IgD-negative memory B cell (primary cell): ENCODE measurements around the gene ARHGAP23. TPM values are rescaled to one million over a fixed set of nuclear protein-coding genes. Genes with fewer than 3 reads are reported as not detected.

ENCODE experiments used
- H3K27ac Mint-ChIP-seq, 3 donors: one replicate each; pipeline ENCODE4 v1.8.0; 2020 to 2022; ENCODE audit warnings: mild to moderate bottlenecking in 3 of 3, mixed read lengths in 3 of 3, moderate library complexity in 1 of 3
- H3K27me3 Mint-ChIP-seq: one replicate; pipeline ENCODE4 v1.8.0; 2021; ENCODE audit warnings: mixed read lengths
- H3K36me3 Mint-ChIP-seq: one replicate; pipeline ENCODE4 v1.8.0; 2020; ENCODE audit warnings: mild to moderate bottlenecking, mixed read lengths
- H3K4me1 Mint-ChIP-seq, 3 donors: one replicate each; pipeline ENCODE4 v1.8.0; 2020 to 2022; ENCODE audit warnings: mixed read lengths in 3 of 3, mild to moderate bottlenecking in 1 of 3
- H3K4me3 Mint-ChIP-seq, 4 donors: one replicate each; pipeline ENCODE4 v1.8.0; 2020 to 2022; ENCODE audit warnings: mild to moderate bottlenecking in 4 of 4, mixed read lengths in 4 of 4, moderate library complexity in 3 of 4
- H3K9me3 Mint-ChIP-seq, 3 donors: one replicate each; pipeline ENCODE4 v1.8.0; 2020 to 2021; ENCODE audit warnings: mixed read lengths in 3 of 3, mild to moderate bottlenecking in 1 of 3
- polyA plus RNA-seq: library from polyadenylated mRNA; unstranded; fragments of 300-500 nt; fragmentation: Illumina TruSeq; gene quantifications from one replicate; pipeline ENCODE4 v1.2.3, GENCODE V29; 2021

ARHGAP23 gene
- polyA plus RNA-seq, 1 donor from 2014 or later, result not detected

- H3K36me3 Mint-ChIP-seq, result peaks cover 1% of the 10 kb centered on the region
- H3K4me3 Mint-ChIP-seq, result peak overlapping the region in 1 of 4 donors; percentile 75
- no peak overlapping the region for H3K27ac Mint-ChIP-seq
- no peaks in the 10 kb centered on the region for H3K9me3 Mint-ChIP-seq
- H3K27me3 Mint-ChIP-seq, result peaks cover 33% of the 10 kb centered on the region
- peaks cover 0 to 4% (median 0%) of the 10 kb centered on the region in 3 donors for H3K4me1 Mint-ChIP-seq
These were observed 19.3 kb downstream of the ARHGAP23 start for GRCh38 chr17:38447502-38448085.

GRCh38 chr17:38448208-38448771 lies 20.0 kb downstream of the ARHGAP23 start:
- H3K27me3 Mint-ChIP-seq, result peaks cover 35% of the 10 kb centered on the region
- peaks cover 0 to 8% (median 3%) of the 10 kb centered on the region in 3 donors for H3K4me1 Mint-ChIP-seq

GRCh38 chr17:38449364-38449763 lies 21.1 kb downstream of the ARHGAP23 start:
- Mint-ChIP-seq H3K4me3 (no peak overlapping the region), H3K36me3 (peaks cover 1% of the 10 kb centered on the region), H3K4me1 (peaks cover 0 to 6% (median 3%) of the 10 kb centered on the region in 3 donors), H3K27ac (no peak overlapping the region), H3K9me3 (no peaks in the 10 kb centered on the region), H3K27me3 (peaks cover 34% of the 10 kb centered on the region)

More at GRCh38 chr17:38448208-38448771, 20.0 kb downstream of the ARHGAP23 start:
- peak overlapping the region in 1 of 4 donors; percentile 75 for H3K4me3 Mint-ChIP-seq
- H3K9me3 Mint-ChIP-seq, result no peaks in the 10 kb centered on the region
- H3K27ac Mint-ChIP-seq, result no peak overlapping the region
- peaks cover 1% of the 10 kb centered on the region for H3K36me3 Mint-ChIP-seq

GRCh38 chr17:38450557-38451029 lies 22.3 kb downstream of the ARHGAP23 start:
- Mint-ChIP-seq H3K9me3 (no peaks in the 10 kb centered on the region), H3K36me3 (peaks cover 1% of the 10 kb centered on the region), H3K27ac (no peak overlapping the region), H3K4me1 (peaks cover 0 to 6% (median 3%) of the 10 kb centered on the region in 3 donors), H3K4me3 (no peak overlapping the region), H3K27me3 (peaks cover 41% of the 10 kb centered on the region)

GRCh38 chr17:38451030-38451839 lies 23.0 kb downstream of the ARHGAP23 start:
- Mint-ChIP-seq H3K36me3 (no peaks in the 10 kb centered on the region), H3K9me3 (no peaks in the 10 kb centered on the region), H3K27ac (no peak overlapping the region), H3K27me3 (peaks cover 44% of the 10 kb centered on the region), H3K4me1 (peaks cover 0 to 6% (median 3%) of the 10 kb centered on the region in 3 donors), H3K4me3 (no peak overlapping the region)

- no peak overlapping the region for H3K4me3 Mint-ChIP-seq
- no peaks in the 10 kb centered on the region for H3K36me3 Mint-ChIP-seq
- no peaks in the 10 kb centered on the region for H3K9me3 Mint-ChIP-seq
- peaks cover 46% of the 10 kb centered on the region for H3K27me3 Mint-ChIP-seq
- peaks cover 0 to 6% (median 3%) of the 10 kb centered on the region in 3 donors for H3K4me1 Mint-ChIP-seq
- H3K27ac Mint-ChIP-seq, result peak overlapping the region in 1 of 3 donors; percentile 20
These were observed 23.7 kb downstream of the ARHGAP23 start for GRCh38 chr17:38451840-38452529.

- peaks cover 0 to 2% (median 0%) of the 10 kb centered on the region in 3 donors for H3K9me3 Mint-ChIP-seq
- peak overlapping the region in 1 of 3 donors; percentile 20 for H3K27ac Mint-ChIP-seq
- H3K36me3 Mint-ChIP-seq, result no peaks in the 10 kb centered on the region
- H3K4me1 Mint-ChIP-seq, result peaks cover 0 to 6% (median 3%) of the 10 kb centered on the region in 3 donors
- peak overlapping the region in 1 of 4 donors; percentile 21 for H3K4me3 Mint-ChIP-seq
- H3K27me3 Mint-ChIP-seq, result peaks cover 48% of the 10 kb centered on the region
These were observed 24.5 kb downstream of the ARHGAP23 start for GRCh38 chr17:38452719-38453118.

- H3K9me3 Mint-ChIP-seq, result peaks cover 0 to 2% (median 0%) of the 10 kb centered on the region in 3 donors
- H3K36me3 Mint-ChIP-seq, result no peaks in the 10 kb centered on the region
- H3K27me3 Mint-ChIP-seq, result peaks cover 43% of the 10 kb centered on the region
- no peak overlapping the region for H3K4me3 Mint-ChIP-seq
- peaks cover 0 to 6% (median 3%) of the 10 kb centered on the region in 3 donors for H3K4me1 Mint-ChIP-seq
- no peak overlapping the region for H3K27ac Mint-ChIP-seq
These were observed 25.7 kb downstream of the ARHGAP23 start for GRCh38 chr17:38453951-38454421.

GRCh38 chr17:38454532-38454931 lies 26.3 kb downstream of the ARHGAP23 start:
- Mint-ChIP-seq H3K9me3 (peaks cover 0 to 2% (median 0%) of the 10 kb centered on the region in 3 donors), H3K4me1 (peaks cover 0 to 6% (median 3%) of the 10 kb centered on the region in 3 donors), H3K36me3 (no peaks in the 10 kb centered on the region), H3K4me3 (peak overlapping the region in 1 of 4 donors; percentile 60), H3K27me3 (peaks cover 43% of the 10 kb centered on the region), H3K27ac (peak overlapping the region in 1 of 3 donors; percentile 47)

GRCh38 chr17:38455288-38455915 lies 27.1 kb downstream of the ARHGAP23 start:
- peaks cover 0 to 6% (median 3%) of the 10 kb centered on the region in 3 donors for H3K4me1 Mint-ChIP-seq
- H3K36me3 Mint-ChIP-seq, result no peaks in the 10 kb centered on the region
- H3K4me3 Mint-ChIP-seq, result no peak overlapping the region
- H3K27ac Mint-ChIP-seq, result no peak overlapping the region
- peaks cover 0 to 2% (median 0%) of the 10 kb centered on the region in 3 donors for H3K9me3 Mint-ChIP-seq
- peaks cover 41% of the 10 kb centered on the region for H3K27me3 Mint-ChIP-seq

- Mint-ChIP-seq H3K36me3 (no peaks in the 10 kb centered on the region), H3K27ac (no peak overlapping the region), H3K27me3 (peaks cover 40% of the 10 kb centered on the region), H3K4me3 (no peak overlapping the region), H3K9me3 (peaks cover 0 to 2% (median 0%) of the 10 kb centered on the region in 3 donors), H3K4me1 (peaks cover 0 to 6% (median 3%) of the 10 kb centered on the region in 3 donors)
These were observed 28.0 kb downstream of the ARHGAP23 start for GRCh38 chr17:38456031-38456815.

- no peak overlapping the region for H3K27ac Mint-ChIP-seq
These were observed 29.5 kb downstream of the ARHGAP23 start for GRCh38 chr17:38457577-38458371.

GRCh38 chr17:38458521-38458920 lies 30.3 kb downstream of the ARHGAP23 start:
- peaks cover 23% of the 10 kb centered on the region for H3K27me3 Mint-ChIP-seq
- no peaks in the 10 kb centered on the region for H3K36me3 Mint-ChIP-seq
- H3K27ac Mint-ChIP-seq, result no peak overlapping the region
- H3K9me3 Mint-ChIP-seq, result peaks cover 0 to 2% (median 0%) of the 10 kb centered on the region in 3 donors
- peaks cover 0 to 2% (median 0%) of the 10 kb centered on the region in 3 donors for H3K4me1 Mint-ChIP-seq
- H3K4me3 Mint-ChIP-seq, result no peak overlapping the region

More at GRCh38 chr17:38457577-38458371, 29.5 kb downstream of the ARHGAP23 start:
- H3K36me3 Mint-ChIP-seq, result no peaks in the 10 kb centered on the region
- H3K4me3 Mint-ChIP-seq, result no peak overlapping the region
- peaks cover 0 to 2% (median 0%) of the 10 kb centered on the region in 3 donors for H3K9me3 Mint-ChIP-seq
- peaks cover 29% of the 10 kb centered on the region for H3K27me3 Mint-ChIP-seq
- peaks cover 0 to 5% (median 3%) of the 10 kb centered on the region in 3 donors for H3K4me1 Mint-ChIP-seq
